ENCODE data around the gene HES1. TPM values are rescaled to one million over a fixed set of nuclear protein-coding genes. Genes with fewer than 3 reads are reported as not detected.

Gene HES1
- total and polyA plus RNA-seq, 10 of the 15 experiments (the other 5 are each of a cell fraction or from before 2014, with no cell fraction given) = 0.46 to 5.3 (median 2.3) TPM

DNA sequence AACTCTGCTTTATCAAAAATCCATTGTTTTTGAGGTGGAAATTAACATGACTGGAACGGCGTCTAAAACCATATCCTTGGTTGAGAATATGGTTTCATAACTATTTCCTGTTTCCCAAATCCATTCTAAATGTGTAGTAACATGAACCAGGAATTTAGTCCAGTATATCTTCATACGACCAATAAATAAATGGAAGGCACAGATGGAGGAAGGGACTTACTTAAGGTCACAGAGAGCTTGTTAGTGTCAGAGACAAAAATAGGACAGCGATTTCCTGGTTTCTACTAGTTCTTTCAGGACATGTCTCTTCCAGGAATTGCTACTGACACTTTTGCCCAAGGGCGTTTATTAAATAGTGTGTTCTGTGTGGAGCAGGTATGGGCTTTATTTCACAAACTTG is 41.2 kb downstream of the HES1 start:
- no TSS peak for BruUV-seq (replicated peaks)
- Histone ChIP-seq H3K36me3 (ENCODE audit: control insufficient read depth in 2 of 2, insufficient read depth in 2 of 2, low read length in 1 of 2) (no peaks in the 10 kb centered on the region), H3K27ac (ENCODE audit: control insufficient read depth, insufficient read depth) (no peak overlapping the region), H3K9me3 (replicated peaks; ENCODE audit: control insufficient read depth, insufficient read depth, low read length) (no peaks in the 10 kb centered on the region), H3K9ac (ENCODE audit: control insufficient read depth, insufficient read depth, low read length) (no peak overlapping the region), H3K79me2 (ENCODE audit: control insufficient read depth, insufficient read depth, low read length) (no peaks in the 10 kb centered on the region), H3K4me2 (ENCODE audit: control insufficient read depth, insufficient read depth) (no peak overlapping the region), H4K20me1 (ENCODE audit: control insufficient read depth, insufficient read depth) (no peaks in the 10 kb centered on the region), H3K4me1 (ENCODE audit: control insufficient read depth, insufficient read depth, low read length) (no peaks in the 10 kb centered on the region), H2AFZ (ENCODE audit: control insufficient read depth, low read depth, low read length) (no peak overlapping the region), H3K27me3 (replicated peaks in 1 of 2; ENCODE audit: control insufficient read depth in 2 of 2, insufficient read depth in 2 of 2, low read length in 1 of 2) (no peaks in the 10 kb centered on the region; a peak in 1 of 4 replicates), H3K4me3 (no peak overlapping the region)
- no peak for FAIRE-seq
- ChIA-PET CTCF (no interaction called here), POLR2A (no interaction called here), RAD21 (ENCODE audit: unreplicated experiment) (no interaction called here), SMC1A (ENCODE audit: uncharacterized antibody, unreplicated experiment) (no interaction called here)
- TF ChIP-seq CBX5 (IDR thresholded peaks at IDR 0.05; ENCODE audit: low read depth) (no peak), IKZF1 (conservative IDR thresholded peaks at IDR 0.05) (no peak), MYC (IDR thresholded peaks at IDR 0.05; ENCODE audit: insufficient read depth, insufficient read length, insufficient replicate concordance, low read length, severe bottlenecking) (no peak), ZNF274 (IDR thresholded peaks at IDR 0.05; ENCODE audit: insufficient read depth, insufficient read length) (no peak), POLR2AphosphoS5 (IDR thresholded peaks at IDR 0.05; ENCODE audit: low read length) (no peak), RBBP5 (conservative IDR thresholded peaks at IDR 0.05) (no peak)
- intact Hi-C loops (cut with micrococcal nuclease; ENCODE audit: unreplicated experiment) (no loop called here), in situ Hi-C loops (cut with MboI) (no loop called here)
- DNase-seq (ENCODE audit: low read depth, low spot score) = no peak
- no peak for ATAC-seq
- WGBS (ENCODE audit: insufficient coverage, insufficient replicate concordance, low lambda C conversion rate, missing lambda C conversion rate) = 44% methylated on average over 5 of the region's 5 CpGs

DNA sequence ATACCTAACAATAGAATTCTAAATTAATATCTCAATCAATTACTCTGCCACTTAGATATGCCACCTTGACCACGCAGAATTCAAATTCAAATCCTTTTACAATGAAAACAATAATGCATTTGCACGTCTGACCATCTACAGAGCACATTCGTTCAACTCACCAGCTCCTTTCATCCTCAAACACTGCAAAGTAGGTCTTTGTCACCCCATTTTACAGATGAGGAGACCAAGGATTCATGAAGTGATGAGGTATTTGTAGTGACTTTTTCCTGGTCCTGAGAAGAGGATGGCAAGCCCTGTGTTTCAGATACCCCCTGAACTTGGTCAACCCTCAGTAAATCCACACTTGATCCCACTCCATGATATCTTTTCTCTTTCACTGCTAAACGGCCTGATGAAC is 42.2 kb downstream of the HES1 start:
- ChIA-PET CTCF (no interaction called here), POLR2A (no interaction called here), RAD21 (ENCODE audit: unreplicated experiment) (no interaction called here), SMC1A (ENCODE audit: uncharacterized antibody, unreplicated experiment) (no interaction called here)
- Histone ChIP-seq H3K79me2 (ENCODE audit: control insufficient read depth, insufficient read depth, low read length) (no peaks in the 10 kb centered on the region), H2AFZ (ENCODE audit: control insufficient read depth, low read depth, low read length) (no peak overlapping the region), H3K27ac (ENCODE audit: control insufficient read depth, insufficient read depth) (no peak overlapping the region), H3K9ac (ENCODE audit: control insufficient read depth, insufficient read depth, low read length) (no peak overlapping the region), H3K27me3 (replicated peaks in 1 of 2; ENCODE audit: control insufficient read depth in 2 of 2, insufficient read depth in 2 of 2, low read length in 1 of 2) (no peaks in the 10 kb centered on the region; a peak in 1 of 4 replicates), H3K9me3 (replicated peaks; ENCODE audit: control insufficient read depth, insufficient read depth, low read length) (no peaks in the 10 kb centered on the region), H3K4me1 (ENCODE audit: control insufficient read depth, insufficient read depth, low read length) (no peaks in the 10 kb centered on the region), H4K20me1 (ENCODE audit: control insufficient read depth, insufficient read depth) (no peaks in the 10 kb centered on the region), H3K4me3 (no peak overlapping the region), H3K4me2 (ENCODE audit: control insufficient read depth, insufficient read depth) (no peak overlapping the region), H3K36me3 (ENCODE audit: control insufficient read depth in 2 of 2, insufficient read depth in 2 of 2, low read length in 1 of 2) (no peaks in the 10 kb centered on the region)
- intact Hi-C loops (cut with micrococcal nuclease; ENCODE audit: unreplicated experiment) = no loop called here
- no TSS peak for BruUV-seq (replicated peaks)
- in situ Hi-C loops (cut with MboI) = no loop called here
- DNase-seq (ENCODE audit: low read depth, low spot score) (no peak), ATAC-seq (no peak), FAIRE-seq (no peak)
- WGBS (ENCODE audit: insufficient coverage, insufficient replicate concordance, low lambda C conversion rate, missing lambda C conversion rate) = 13% methylated on average over 4 of the region's 4 CpGs
- no peak for TF ChIP-seq POLR2A (IDR thresholded peaks at IDR 0.05; ENCODE audit: low read depth, low read length)
- TF ChIP-seq, protein P1, sequence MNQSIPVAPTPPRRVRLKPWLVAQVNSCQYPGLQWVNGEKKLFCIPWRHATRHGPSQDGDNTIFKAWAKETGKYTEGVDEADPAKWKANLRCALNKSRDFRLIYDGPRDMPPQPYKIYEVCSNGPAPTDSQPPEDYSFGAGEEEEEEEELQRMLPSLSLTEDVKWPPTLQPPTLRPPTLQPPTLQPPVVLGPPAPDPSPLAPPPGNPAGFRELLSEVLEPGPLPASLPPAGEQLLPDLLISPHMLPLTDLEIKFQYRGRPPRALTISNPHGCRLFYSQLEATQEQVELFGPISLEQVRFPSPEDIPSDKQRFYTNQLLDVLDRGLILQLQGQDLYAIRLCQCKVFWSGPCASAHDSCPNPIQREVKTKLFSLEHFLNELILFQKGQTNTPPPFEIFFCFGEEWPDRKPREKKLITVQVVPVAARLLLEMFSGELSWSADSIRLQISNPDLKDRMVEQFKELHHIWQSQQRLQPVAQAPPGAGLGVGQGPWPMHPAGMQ (IDR thresholded peaks at IDR 0.05; ENCODE audit: borderline replicate concordance) = no peak
- TF ChIP-seq, protein P2, sequence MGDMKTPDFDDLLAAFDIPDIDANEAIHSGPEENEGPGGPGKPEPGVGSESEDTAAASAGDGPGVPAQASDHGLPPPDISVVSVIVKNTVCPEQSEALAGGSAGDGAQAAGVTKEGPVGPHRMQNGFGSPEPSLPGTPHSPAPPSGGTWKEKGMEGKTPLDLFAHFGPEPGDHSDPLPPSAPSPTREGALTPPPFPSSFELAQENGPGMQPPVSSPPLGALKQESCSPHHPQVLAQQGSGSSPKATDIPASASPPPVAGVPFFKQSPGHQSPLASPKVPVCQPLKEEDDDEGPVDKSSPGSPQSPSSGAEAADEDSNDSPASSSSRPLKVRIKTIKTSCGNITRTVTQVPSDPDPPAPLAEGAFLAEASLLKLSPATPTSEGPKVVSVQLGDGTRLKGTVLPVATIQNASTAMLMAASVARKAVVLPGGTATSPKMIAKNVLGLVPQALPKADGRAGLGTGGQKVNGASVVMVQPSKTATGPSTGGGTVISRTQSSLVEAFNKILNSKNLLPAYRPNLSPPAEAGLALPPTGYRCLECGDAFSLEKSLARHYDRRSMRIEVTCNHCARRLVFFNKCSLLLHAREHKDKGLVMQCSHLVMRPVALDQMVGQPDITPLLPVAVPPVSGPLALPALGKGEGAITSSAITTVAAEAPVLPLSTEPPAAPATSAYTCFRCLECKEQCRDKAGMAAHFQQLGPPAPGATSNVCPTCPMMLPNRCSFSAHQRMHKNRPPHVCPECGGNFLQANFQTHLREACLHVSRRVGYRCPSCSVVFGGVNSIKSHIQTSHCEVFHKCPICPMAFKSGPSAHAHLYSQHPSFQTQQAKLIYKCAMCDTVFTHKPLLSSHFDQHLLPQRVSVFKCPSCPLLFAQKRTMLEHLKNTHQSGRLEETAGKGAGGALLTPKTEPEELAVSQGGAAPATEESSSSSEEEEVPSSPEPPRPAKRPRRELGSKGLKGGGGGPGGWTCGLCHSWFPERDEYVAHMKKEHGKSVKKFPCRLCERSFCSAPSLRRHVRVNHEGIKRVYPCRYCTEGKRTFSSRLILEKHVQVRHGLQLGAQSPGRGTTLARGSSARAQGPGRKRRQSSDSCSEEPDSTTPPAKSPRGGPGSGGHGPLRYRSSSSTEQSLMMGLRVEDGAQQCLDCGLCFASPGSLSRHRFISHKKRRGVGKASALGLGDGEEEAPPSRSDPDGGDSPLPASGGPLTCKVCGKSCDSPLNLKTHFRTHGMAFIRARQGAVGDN (IDR thresholded peaks at IDR 0.05) = no peak
- TF ChIP-seq MEF2B (IDR thresholded peaks at IDR 0.05; ENCODE audit: partially characterized antibody, poor library complexity, severe bottlenecking) = no peak
- TF ChIP-seq RUNX3 (IDR thresholded peaks at IDR 0.05; ENCODE audit: low read length) = no peak
- no peak for TF ChIP-seq TCF7 (IDR thresholded peaks at IDR 0.05; ENCODE audit: borderline replicate concordance)
- TF ChIP-seq, protein P3, sequence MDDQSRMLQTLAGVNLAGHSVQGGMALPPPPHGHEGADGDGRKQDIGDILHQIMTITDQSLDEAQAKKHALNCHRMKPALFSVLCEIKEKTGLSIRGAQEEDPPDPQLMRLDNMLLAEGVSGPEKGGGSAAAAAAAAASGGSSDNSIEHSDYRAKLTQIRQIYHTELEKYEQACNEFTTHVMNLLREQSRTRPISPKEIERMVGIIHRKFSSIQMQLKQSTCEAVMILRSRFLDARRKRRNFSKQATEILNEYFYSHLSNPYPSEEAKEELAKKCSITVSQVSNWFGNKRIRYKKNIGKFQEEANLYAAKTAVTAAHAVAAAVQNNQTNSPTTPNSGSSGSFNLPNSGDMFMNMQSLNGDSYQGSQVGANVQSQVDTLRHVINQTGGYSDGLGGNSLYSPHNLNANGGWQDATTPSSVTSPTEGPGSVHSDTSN (IDR thresholded peaks at IDR 0.05; ENCODE audit: insufficient replicate concordance, low read depth, low read length) = no peak

Data from GM12878 (cell line).